Measurements from ENCODE around the gene RAB17.
"Not testable (repeated sequence)": the region's sequence is repeated elsewhere in the genome, so short reads cannot be mapped to it uniquely, and the experiment has no call there.

Gene RAB17

GRCh38 chr2:237623428-237624403, 33.2 kb upstream of the RAB17 start:
- no peak for DNase-seq

- no peak for DNase-seq
These were observed 27.9 kb upstream of the RAB17 start for GRCh38 chr2:237618449-237618848.

- DNase-seq = no peak
These were observed 27.1 kb upstream of the RAB17 start for GRCh38 chr2:237617587-237617982.

GRCh38 chr2:237616734-237617586, 26.4 kb upstream of the RAB17 start:
- no peak for DNase-seq

GRCh38 chr2:237616373-237616733, 25.8 kb upstream of the RAB17 start:
- no peak for DNase-seq

GRCh38 chr2:237615631-237616249, 25.2 kb upstream of the RAB17 start:
- no peak for DNase-seq

GRCh38 chr2:237614151-237614720, 23.7 kb upstream of the RAB17 start:
- no peak for DNase-seq

GRCh38 chr2:237613679-237614078, 23.1 kb upstream of the RAB17 start:
- no peak for DNase-seq

GRCh38 chr2:237612527-237613357, 22.2 kb upstream of the RAB17 start:
- DNase-seq = no peak

- DNase-seq = not testable (repeated sequence)
These were observed 16.0 kb upstream of the RAB17 start for GRCh38 chr2:237606522-237606921.

GRCh38 chr2:237604960-237605359, 14.4 kb upstream of the RAB17 start:
- no peak for DNase-seq

GRCh38 chr2:237604391-237604790, 13.9 kb upstream of the RAB17 start:
- no peak for DNase-seq

- no peak for DNase-seq
These were observed 13.3 kb upstream of the RAB17 start for GRCh38 chr2:237603718-237604362.

- no peak for DNase-seq
These were observed 12.6 kb upstream of the RAB17 start for GRCh38 chr2:237603049-237603717.

- DNase-seq = no peak
These were observed 11.9 kb upstream of the RAB17 start for GRCh38 chr2:237602409-237602808.

GRCh38 chr2:237601453-237602116, 11.1 kb upstream of the RAB17 start:
- no peak for DNase-seq

GRCh38 chr2:237600205-237600846, 9.8 kb upstream of the RAB17 start:
- DNase-seq = no peak

- DNase-seq = no peak
These were observed 9.1 kb upstream of the RAB17 start for GRCh38 chr2:237599465-237600110.

Measured in NCI-H1105 (cell line).